ENCODE measurements around the gene MDFI.

Gene MDFI

GRCh38 chr6:41638002-41638934, at the start of gene MDFI:
Gene MDFI (plus strand): TSS chr6:41638468. CDS start chr6:41638750, 282 bp downstream.
- Mint-ChIP-seq H3K27me3 (peaks cover 90% of the 10 kb centered on the region), H3K9me3 (no peaks in the 10 kb centered on the region), H3K4me1 (peaks cover 16% of the 10 kb centered on the region), H3K27ac (no peak within 1 kb of the TSS), H3K4me3 (peak within 1 kb of the TSS; percentile 72 to 73)
- DNase-seq: no peak
- ATAC-seq: peak; percentile 18

GRCh38 chr6:41589223-41589622, 49.0 kb upstream of the MDFI start:
- Mint-ChIP-seq H3K4me3 (no peak overlapping the region), H3K27me3 (no peaks in the 10 kb centered on the region), H3K27ac (no peak overlapping the region), H3K4me1 (peaks cover 20% of the 10 kb centered on the region), H3K9me3 (no peaks in the 10 kb centered on the region)
- no peak for DNase-seq
- no peak for ATAC-seq

GRCh38 chr6:41589636-41590622, 48.3 kb upstream of the MDFI start:
- Mint-ChIP-seq H3K4me1 (peaks cover 16% of the 10 kb centered on the region), H3K9me3 (no peaks in the 10 kb centered on the region), H3K4me3 (no peak overlapping the region), H3K27me3 (no peaks in the 10 kb centered on the region), H3K27ac (no peak overlapping the region)
- ATAC-seq (peak; percentile 16), DNase-seq (no peak)

- peaks cover 8% of the 10 kb centered on the region for H3K4me1 Mint-ChIP-seq
- no peaks in the 10 kb centered on the region for H3K9me3 Mint-ChIP-seq
- H3K27ac Mint-ChIP-seq: no peak overlapping the region
- DNase-seq (no peak), ATAC-seq (no peak)
- no peaks in the 10 kb centered on the region for H3K27me3 Mint-ChIP-seq
- H3K4me3 Mint-ChIP-seq: no peak overlapping the region
Observed at GRCh38 chr6:41591122-41591521, 47.1 kb upstream of the MDFI start.

GRCh38 chr6:41591859-41592502, 46.3 kb upstream of the MDFI start:
- ATAC-seq (peak; percentile 68), DNase-seq (peak; percentile 78)
- Mint-ChIP-seq H3K27ac (no peak overlapping the region), H3K27me3 (no peaks in the 10 kb centered on the region), H3K4me1 (peaks cover 8% of the 10 kb centered on the region), H3K9me3 (no peaks in the 10 kb centered on the region), H3K4me3 (no peak overlapping the region)

GRCh38 chr6:41593406-41593805, 44.9 kb upstream of the MDFI start:
- ATAC-seq: no peak
- no peak for DNase-seq
- peak overlapping the region in 1 of 2 donors; percentile 5 for H3K27ac Mint-ChIP-seq
- H3K4me1 Mint-ChIP-seq: peaks cover 8% of the 10 kb centered on the region
- H3K9me3 Mint-ChIP-seq: no peaks in the 10 kb centered on the region
- H3K4me3 Mint-ChIP-seq: no peak overlapping the region
- H3K27me3 Mint-ChIP-seq: no peaks in the 10 kb centered on the region

- ATAC-seq (no peak), DNase-seq (no peak)
- no peak overlapping the region for H3K4me3 Mint-ChIP-seq
- no peaks in the 10 kb centered on the region for H3K27me3 Mint-ChIP-seq
- H3K27ac Mint-ChIP-seq: no peak overlapping the region
- H3K4me1 Mint-ChIP-seq: peaks cover 8% of the 10 kb centered on the region
- no peaks in the 10 kb centered on the region for H3K9me3 Mint-ChIP-seq
Observed at GRCh38 chr6:41593839-41594238, 44.4 kb upstream of the MDFI start.

- ATAC-seq (no peak), DNase-seq (no peak)
- H3K9me3 Mint-ChIP-seq: no peaks in the 10 kb centered on the region
- no peak overlapping the region for H3K27ac Mint-ChIP-seq
- H3K4me1 Mint-ChIP-seq: peaks cover 8% of the 10 kb centered on the region
- no peak overlapping the region for H3K4me3 Mint-ChIP-seq
- no peaks in the 10 kb centered on the region for H3K27me3 Mint-ChIP-seq
Observed at GRCh38 chr6:41594326-41594725, 43.9 kb upstream of the MDFI start.

- H3K27ac Mint-ChIP-seq: peak overlapping the region in 1 of 2 donors; percentile 49
- ATAC-seq (no peak), DNase-seq (no peak)
- H3K4me1 Mint-ChIP-seq: peaks cover 8% of the 10 kb centered on the region
- H3K4me3 Mint-ChIP-seq: no peak overlapping the region
- no peaks in the 10 kb centered on the region for H3K27me3 Mint-ChIP-seq
- H3K9me3 Mint-ChIP-seq: no peaks in the 10 kb centered on the region
Observed at GRCh38 chr6:41594766-41595165, 43.5 kb upstream of the MDFI start.

- Mint-ChIP-seq H3K4me1 (peaks cover 8% of the 10 kb centered on the region), H3K27me3 (no peaks in the 10 kb centered on the region), H3K4me3 (no peak overlapping the region), H3K27ac (peak overlapping the region in 1 of 2 donors; percentile 49), H3K9me3 (no peaks in the 10 kb centered on the region)
- DNase-seq: no peak
- ATAC-seq: no peak
Observed at GRCh38 chr6:41595166-41595565, 43.1 kb upstream of the MDFI start.

GRCh38 chr6:41596096-41596685, 42.1 kb upstream of the MDFI start:
- H3K4me1 Mint-ChIP-seq: peaks cover 8% of the 10 kb centered on the region
- H3K27ac Mint-ChIP-seq: peak overlapping the region in 1 of 2 donors; percentile 72
- DNase-seq (no peak), ATAC-seq (no peak)
- H3K9me3 Mint-ChIP-seq: no peaks in the 10 kb centered on the region
- no peak overlapping the region for H3K4me3 Mint-ChIP-seq
- no peaks in the 10 kb centered on the region for H3K27me3 Mint-ChIP-seq

GRCh38 chr6:41596807-41597206, 41.5 kb upstream of the MDFI start:
- ATAC-seq: no peak
- Mint-ChIP-seq H3K27me3 (peaks cover 2% of the 10 kb centered on the region), H3K4me1 (peaks cover 4% of the 10 kb centered on the region), H3K9me3 (no peaks in the 10 kb centered on the region), H3K4me3 (no peak overlapping the region), H3K27ac (peak overlapping the region in 1 of 2 donors; percentile 7)
- no peak for DNase-seq

GRCh38 chr6:41597246-41598000, 40.8 kb upstream of the MDFI start:
- Mint-ChIP-seq H3K9me3 (no peaks in the 10 kb centered on the region), H3K27ac (no peak overlapping the region), H3K27me3 (peaks cover 8% of the 10 kb centered on the region), H3K4me1 (no peaks in the 10 kb centered on the region), H3K4me3 (no peak overlapping the region)
- peak; percentile 24 for ATAC-seq
- DNase-seq: no peak

- Mint-ChIP-seq H3K27me3 (peaks cover 13% of the 10 kb centered on the region), H3K9me3 (no peaks in the 10 kb centered on the region), H3K27ac (no peak overlapping the region), H3K4me3 (no peak overlapping the region), H3K4me1 (peaks cover 6% of the 10 kb centered on the region)
- no peak for ATAC-seq
- DNase-seq: no peak
Observed at GRCh38 chr6:41598670-41599014, 39.6 kb upstream of the MDFI start.

All from stimulated activated naive CD8-positive, alpha-beta T cell treated with anti-CD3 and anti-CD28 coated beads, Interleukin-15, amount 100 ng/mL, for 72 hours (primary cell).